GM18868 (cell line): ENCODE data around the gene SLC6A8.
"Not testable (repeated sequence)": the region's sequence is repeated elsewhere in the genome, so short reads cannot be mapped to it uniquely, and the experiment has no call there.

ENCODE experiments used
- ATAC-seq: cut with Tn5 transposase; IDR thresholded peaks from one replicate; pipeline ENCODE4 v1.9.1; 2021; ENCODE audit warnings: mild to moderate bottlenecking, moderate library complexity; ENCODE audit not compliant: unreplicated experiment

SLC6A8 gene

GRCh38 chrX:153727123-153727931 lies 39.6 kb downstream of the SLC6A8 start:
- ATAC-seq, result no peak

GRCh38 chrX:153728095-153728494 lies 40.4 kb downstream of the SLC6A8 start:
- ATAC-seq, result no peak

DNA sequence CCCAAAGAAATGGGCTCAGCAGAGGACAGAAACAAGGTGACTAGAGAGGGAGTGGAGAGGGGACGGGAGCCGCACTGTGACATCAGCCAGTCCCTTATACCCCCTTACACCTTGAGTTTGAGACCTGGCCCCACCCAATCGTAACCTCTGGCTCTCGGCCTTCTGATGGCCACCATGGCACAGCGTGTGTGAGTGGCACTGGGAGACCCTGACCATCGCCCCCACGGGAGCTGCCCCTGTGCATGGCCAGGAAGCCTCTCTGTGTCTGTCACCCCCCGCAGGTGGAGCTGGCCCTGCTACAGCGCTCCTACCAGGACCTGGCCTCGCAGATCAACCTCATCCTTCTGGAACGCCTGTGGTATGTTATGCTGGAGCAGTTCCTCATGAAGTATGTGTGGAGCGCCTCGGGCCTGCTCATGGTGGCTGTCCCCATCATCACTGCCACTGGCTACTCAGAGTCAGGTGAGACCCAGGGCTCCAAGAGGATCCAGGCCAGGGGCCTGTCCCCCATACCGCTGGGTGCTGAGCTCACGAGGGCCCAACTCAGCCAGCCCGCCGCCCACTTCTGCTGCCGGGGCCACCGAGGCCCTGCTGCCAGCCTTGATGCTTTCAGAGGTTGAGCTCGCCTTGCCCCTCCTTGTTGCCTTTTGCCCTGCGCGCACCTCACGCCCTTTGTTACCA lies 41.4 kb downstream of the SLC6A8 start:
- ATAC-seq, result no peak

- not testable (repeated sequence) for ATAC-seq
These were observed 42.4 kb downstream of the SLC6A8 start for GRCh38 chrX:153730115-153730514.

DNA sequence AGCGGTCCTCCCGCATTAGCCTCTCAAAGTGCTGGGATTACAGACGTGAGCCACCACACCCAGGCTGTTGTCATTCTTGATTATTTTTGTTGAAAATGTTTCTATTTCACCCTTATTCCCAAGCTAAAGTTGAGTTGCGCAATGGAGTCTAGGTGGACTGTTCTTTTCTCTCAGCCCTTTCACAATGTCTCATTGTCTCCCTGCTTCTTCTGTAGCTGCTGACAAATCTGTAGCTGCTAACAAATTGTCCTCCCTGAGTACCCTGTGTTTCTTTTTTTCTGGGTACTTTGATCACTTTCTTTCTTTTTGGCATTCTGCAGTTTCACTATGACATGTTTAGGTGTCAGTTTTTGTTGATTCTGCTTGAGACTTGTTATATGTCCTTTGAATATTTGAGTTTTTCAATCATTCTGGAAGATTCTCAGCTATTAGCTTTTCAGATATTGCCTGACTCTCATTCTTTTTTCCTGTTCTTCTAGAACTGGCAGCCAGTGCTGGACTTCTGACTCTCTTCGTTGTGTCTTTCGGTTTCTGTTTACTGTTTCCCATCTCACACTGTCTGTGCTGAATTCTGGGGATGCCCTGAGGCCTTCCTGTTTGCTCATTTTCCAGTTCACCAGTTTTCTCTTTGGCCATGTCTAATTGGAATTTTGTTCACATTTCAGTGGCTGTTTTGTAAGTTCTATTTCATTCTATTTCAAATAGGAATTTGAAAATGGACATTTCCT lies 43.6 kb downstream of the SLC6A8 start:
- no peak for ATAC-seq

GRCh38 chrX:153731845-153732215 lies 44.1 kb downstream of the SLC6A8 start:
- no peak for ATAC-seq

DNA sequence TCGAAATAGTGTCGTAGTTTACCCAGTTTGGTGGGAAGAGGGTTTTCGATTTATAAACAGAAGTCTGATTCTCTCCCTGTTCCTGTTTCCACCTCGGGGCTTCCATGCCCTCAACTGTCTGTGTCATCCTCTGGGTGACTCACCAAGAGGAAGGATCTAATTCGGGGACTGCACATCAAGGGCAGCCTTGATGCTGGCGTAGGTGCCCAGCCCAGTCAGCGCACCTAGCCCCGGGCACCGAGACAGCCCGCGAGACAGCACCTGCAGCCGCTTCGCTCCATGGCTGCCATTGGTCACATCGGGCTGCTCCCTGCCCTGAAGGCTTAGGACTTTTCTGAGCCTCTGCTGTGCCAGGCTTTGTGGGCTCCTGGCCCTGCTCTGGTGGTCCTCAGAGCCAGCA lies 44.7 kb downstream of the SLC6A8 start:
- ATAC-seq, result no peak

- ATAC-seq, result no peak
These were observed 46.0 kb downstream of the SLC6A8 start for GRCh38 chrX:153733651-153734240.

DNA sequence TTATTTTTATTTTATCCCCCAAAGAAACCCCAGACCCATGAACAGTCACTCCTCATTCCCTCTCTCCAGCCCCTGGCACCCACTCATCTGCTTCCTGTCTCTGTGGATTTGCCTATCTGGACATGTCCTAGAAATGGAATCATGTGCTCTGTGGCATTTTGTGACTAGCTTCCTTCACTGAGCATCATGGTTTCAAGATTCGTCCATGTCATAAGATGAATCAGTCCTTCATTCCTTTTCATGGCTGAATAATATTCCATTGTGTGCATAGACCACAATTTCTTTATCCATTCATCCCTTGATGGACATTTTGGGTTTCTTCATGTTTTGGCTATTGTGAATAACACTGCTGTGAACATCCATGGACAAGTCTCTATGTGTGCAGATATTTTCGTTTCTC lies 47.1 kb downstream of the SLC6A8 start:
- no peak for ATAC-seq

DNA sequence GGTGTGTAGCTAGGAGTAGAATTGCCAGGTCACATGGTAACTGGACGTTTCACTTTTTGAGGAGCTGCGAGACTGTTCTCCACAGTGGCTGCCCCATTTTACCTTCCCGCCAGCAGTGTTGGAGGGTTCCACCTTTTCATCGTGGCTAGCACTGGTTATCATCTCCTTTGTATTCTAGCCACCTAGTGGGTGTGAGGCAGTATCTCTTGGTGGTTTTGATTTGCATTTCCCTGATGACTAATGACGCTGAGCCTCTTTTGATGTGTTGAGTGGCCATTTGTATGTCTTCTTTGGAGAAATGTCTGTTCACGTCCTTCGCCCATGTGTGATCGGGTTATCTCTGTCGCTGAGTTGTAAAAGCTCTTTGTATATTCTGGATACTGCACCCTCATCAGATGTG lies 47.5 kb downstream of the SLC6A8 start:
- no peak for ATAC-seq

DNA sequence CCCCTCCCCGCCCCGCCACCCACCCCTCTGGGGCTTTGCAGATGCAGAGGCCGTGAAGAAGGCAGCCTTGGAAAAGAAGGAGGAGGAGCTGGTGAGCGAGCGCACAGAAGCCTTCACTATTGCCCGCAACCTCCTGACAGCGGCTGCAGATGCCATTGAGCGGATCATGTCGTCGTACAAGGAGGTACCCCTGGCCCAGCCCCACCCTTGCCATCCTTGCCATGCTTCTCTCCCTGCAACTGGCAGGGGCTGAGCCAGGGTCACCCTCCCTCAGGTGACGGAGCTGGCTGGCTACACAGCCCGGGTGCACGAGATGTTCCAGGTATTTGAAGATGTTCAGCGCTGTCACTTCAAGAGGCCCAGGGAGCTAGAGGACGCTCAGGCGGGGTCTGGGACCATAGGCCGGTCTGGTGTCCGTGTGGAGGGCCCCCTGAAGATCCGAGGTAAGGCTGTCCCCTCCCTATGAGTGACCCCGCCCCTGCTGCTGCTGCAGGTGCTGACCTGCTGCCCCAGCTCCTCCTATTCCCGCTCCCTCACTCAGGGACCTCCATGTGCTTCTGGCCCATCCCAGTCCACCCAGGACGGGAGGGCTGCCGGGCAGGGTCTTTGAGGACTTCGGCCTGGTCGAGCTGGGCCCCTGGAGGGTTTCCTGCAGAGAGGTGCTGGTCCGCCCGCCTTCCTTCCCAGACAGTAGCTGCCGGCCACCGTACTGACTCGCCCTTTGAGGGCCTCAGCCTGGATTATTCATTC lies 48.5 kb downstream of the SLC6A8 start:
- no peak for ATAC-seq

DNA sequence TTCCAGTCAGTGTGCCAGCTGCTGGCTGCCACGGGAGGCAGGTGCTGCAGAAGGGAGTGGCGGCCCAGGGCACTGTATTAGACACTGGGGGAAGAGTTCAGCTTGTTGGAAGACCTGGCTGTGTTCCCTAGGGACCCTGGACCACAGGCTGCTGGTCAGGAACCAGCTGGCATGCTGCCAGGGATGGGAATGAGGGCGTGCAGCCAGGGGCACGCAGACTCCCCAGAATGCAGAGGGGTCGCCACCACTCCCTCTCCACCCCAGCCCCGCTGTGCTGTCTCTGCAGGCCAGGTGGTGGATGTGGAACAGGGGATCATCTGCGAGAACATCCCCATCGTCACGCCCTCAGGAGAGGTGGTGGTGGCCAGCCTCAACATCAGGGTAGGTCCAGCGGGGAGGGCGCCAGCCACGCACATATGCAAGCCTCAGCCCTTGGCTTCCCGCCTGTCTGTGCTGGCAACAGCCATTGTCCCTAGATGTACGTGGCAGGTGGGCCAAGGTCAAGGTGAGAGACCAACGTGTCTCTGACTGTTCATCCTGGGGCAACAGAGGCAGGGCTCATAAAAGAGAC lies 49.2 kb downstream of the SLC6A8 start:
- no peak for ATAC-seq

- no peak for ATAC-seq
These were observed 50.4 kb downstream of the SLC6A8 start for GRCh38 chrX:153738056-153738605.

- ATAC-seq, result no peak
These were observed 52.2 kb downstream of the SLC6A8 start for GRCh38 chrX:153739754-153740486.

- no peak for ATAC-seq
These were observed 53.0 kb downstream of the SLC6A8 start for GRCh38 chrX:153740631-153741222.

GRCh38 chrX:153741446-153741845 lies 53.7 kb downstream of the SLC6A8 start:
- no peak for ATAC-seq

DNA sequence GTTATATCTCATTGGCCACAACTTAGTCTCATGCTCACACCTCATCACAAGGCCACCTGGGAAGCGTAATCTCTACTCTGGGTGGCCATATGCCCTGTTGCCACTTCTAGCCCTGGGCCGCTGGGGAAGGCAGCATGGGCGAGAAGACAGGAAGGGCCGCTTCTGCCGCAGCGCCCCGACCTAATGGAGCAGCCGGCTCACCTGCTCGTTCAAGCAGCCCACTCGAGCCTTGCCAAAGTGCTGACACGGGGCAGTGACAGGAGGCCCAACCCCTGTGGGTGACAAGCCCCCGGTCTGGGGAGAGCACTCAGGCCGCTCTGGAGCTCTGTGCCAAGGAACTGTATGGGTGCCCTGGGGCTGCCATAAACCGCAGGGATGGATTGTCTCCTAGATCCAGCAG lies 54.4 kb downstream of the SLC6A8 start:
- ATAC-seq, result not testable (repeated sequence)

GRCh38 chrX:153742796-153743467 lies 55.2 kb downstream of the SLC6A8 start:
- not testable (repeated sequence) for ATAC-seq
